Ovary (tissue), 3 donors: ENCODE data around the gene FOS.

ENCODE experiments used
- CTCF ChIP-seq, 3 donors: fragments of 450-650 bp in 2 of 3; fragments of 200-600 bp in 1 of 3; IDR thresholded peaks; one replicate each; pipeline versions ENCODE4 v1.5.1 to v1.8.0; 2016 to 2022; ENCODE audit warnings: antibody characterized with exemption in 3 of 3, mild to moderate bottlenecking in 1 of 3
- POLR2A ChIP-seq: fragments of 450-650 bp; IDR thresholded peaks from one replicate; pipeline ENCODE4 v1.6.1; 2017; ENCODE audit warnings: antibody characterized with exemption, mild to moderate bottlenecking, moderate library complexity
- donor health status: DM: no; HTN: no; CAD: no.

- no peak for TF ChIP-seq CTCF (IDR thresholded peaks at IDR 0.05)
- no peak for TF ChIP-seq POLR2A
Measured at GRCh38 chr14:75285331-75285730, 6.7 kb downstream of the FOS start.
